GM12875 (cell line): ENCODE measurements around the gene CD44.
"Not testable (repeated sequence)": the region's sequence is repeated elsewhere in the genome, so short reads cannot be mapped to it uniquely, and the experiment has no call there.

ENCODE experiments used
- H3K4me3 ChIP-seq: one replicate; pipeline ENCODE4 v1.5.1; 2011; ENCODE audit warnings: low read depth, low read length, control low read depth
- CTCF ChIP-seq: IDR thresholded peaks from 2 replicates; pipeline ENCODE4 v1.5.1; 2011; ENCODE audit warnings: low read depth, mild to moderate bottlenecking, control low read depth, inconsistent platforms, low read length, moderate library complexity, borderline replicate concordance; ENCODE audit not compliant: insufficient read depth

The CD44 gene

GRCh38 chr11:35106595-35106994, 32.4 kb upstream of the CD44 start:
- H3K4me3 ChIP-seq = no peak overlapping the region
- TF ChIP-seq CTCF = no peak

GRCh38 chr11:35107861-35108260, 31.1 kb upstream of the CD44 start:
- no peak overlapping the region for H3K4me3 ChIP-seq
- no peak for TF ChIP-seq CTCF

GRCh38 chr11:35108336-35108735, 30.6 kb upstream of the CD44 start:
- H3K4me3 ChIP-seq = not testable (repeated sequence)

- TF ChIP-seq CTCF = no peak
- no peak overlapping the region for H3K4me3 ChIP-seq
Observed at GRCh38 chr11:35109041-35109440, 29.9 kb upstream of the CD44 start.

- H3K4me3 ChIP-seq = no peak overlapping the region
- no peak for TF ChIP-seq CTCF
Observed at GRCh38 chr11:35109827-35110226, 29.1 kb upstream of the CD44 start.

GRCh38 chr11:35111161-35112055, 27.6 kb upstream of the CD44 start:
- no peak for TF ChIP-seq CTCF
- no peak overlapping the region for H3K4me3 ChIP-seq

- TF ChIP-seq CTCF = no peak
- H3K4me3 ChIP-seq = no peak overlapping the region
Observed at GRCh38 chr11:35112056-35112845, 26.7 kb upstream of the CD44 start.
